WERI-Rb-1 (cell line): Measurements from ENCODE around the gene PPFIA2.
A peak's percentile ranks its signal among the peaks of the same experiment; 100 is the strongest.

ENCODE experiments used
- DNase-seq: peaks from one replicate; pipeline ENCODE4 v3.0.0-alpha.2; 2020
- H3K27ac ChIP-seq: fragments of 250-450 bp; sonication (Bioruptor Pico); 2 replicates; pipeline ENCODE4 v1.5.1; 2020; ENCODE audit warnings: mild to moderate bottlenecking, moderate library complexity
- H3K27me3 ChIP-seq: fragments of 250-450 bp; sonication (Bioruptor Pico); 2 replicates; pipeline ENCODE4 v1.5.1; 2021; ENCODE audit warnings: mild to moderate bottlenecking, low read depth, moderate library complexity; ENCODE audit not compliant: insufficient read depth, severe bottlenecking
- H3K36me3 ChIP-seq: fragments of 250-450 bp; sonication (Bioruptor Pico); 2 replicates; pipeline ENCODE4 v1.5.1; 2020; ENCODE audit warnings: mild to moderate bottlenecking, moderate library complexity
- H3K4me3 ChIP-seq: 2 replicates; pipeline ENCODE4 v1.5.1; 2011; ENCODE audit warnings: low read depth, mild to moderate bottlenecking, control low read depth, low read length
- H3K9me3 ChIP-seq: fragments of 250-450 bp; sonication (Bioruptor Pico); 2 replicates; pipeline ENCODE4 v1.5.1; 2021; ENCODE audit warnings: mild to moderate bottlenecking, moderate library complexity; ENCODE audit not compliant: severe bottlenecking
- TF ChIP-seq, protein P1 (sequence below): IDR thresholded peaks from 2 replicates; pipeline ENCODE4 v1.5.1; 2011; ENCODE audit warnings: low read depth, mild to moderate bottlenecking, control low read depth, inconsistent platforms, low read length

PPFIA2 gene

DNA sequence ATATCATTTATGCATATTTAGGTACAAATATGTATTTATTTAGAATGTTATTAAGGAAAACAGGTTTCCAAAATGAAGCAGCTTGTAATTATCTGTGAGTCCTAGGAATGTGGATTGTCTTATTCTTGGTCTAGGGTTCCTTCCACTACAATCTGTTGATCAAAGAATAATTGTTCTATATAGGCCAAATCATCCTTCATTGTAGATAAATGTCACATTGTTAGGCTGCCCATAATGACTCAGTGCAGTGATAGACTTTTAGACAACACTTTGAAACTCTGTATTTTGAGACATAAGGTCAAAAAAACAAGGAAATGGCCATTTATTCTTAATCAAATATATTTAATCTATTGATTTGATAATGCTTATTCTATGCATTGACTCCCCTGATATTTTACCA, 398.2 kb downstream of the PPFIA2 start:
- Histone ChIP-seq H3K36me3 (no peaks in the 10 kb centered on the region), H3K27me3 (no peaks in the 10 kb centered on the region), H3K4me3 (no peak overlapping the region), H3K9me3 (no peaks in the 10 kb centered on the region), H3K27ac (no peak overlapping the region)
- TF ChIP-seq, protein P1, sequence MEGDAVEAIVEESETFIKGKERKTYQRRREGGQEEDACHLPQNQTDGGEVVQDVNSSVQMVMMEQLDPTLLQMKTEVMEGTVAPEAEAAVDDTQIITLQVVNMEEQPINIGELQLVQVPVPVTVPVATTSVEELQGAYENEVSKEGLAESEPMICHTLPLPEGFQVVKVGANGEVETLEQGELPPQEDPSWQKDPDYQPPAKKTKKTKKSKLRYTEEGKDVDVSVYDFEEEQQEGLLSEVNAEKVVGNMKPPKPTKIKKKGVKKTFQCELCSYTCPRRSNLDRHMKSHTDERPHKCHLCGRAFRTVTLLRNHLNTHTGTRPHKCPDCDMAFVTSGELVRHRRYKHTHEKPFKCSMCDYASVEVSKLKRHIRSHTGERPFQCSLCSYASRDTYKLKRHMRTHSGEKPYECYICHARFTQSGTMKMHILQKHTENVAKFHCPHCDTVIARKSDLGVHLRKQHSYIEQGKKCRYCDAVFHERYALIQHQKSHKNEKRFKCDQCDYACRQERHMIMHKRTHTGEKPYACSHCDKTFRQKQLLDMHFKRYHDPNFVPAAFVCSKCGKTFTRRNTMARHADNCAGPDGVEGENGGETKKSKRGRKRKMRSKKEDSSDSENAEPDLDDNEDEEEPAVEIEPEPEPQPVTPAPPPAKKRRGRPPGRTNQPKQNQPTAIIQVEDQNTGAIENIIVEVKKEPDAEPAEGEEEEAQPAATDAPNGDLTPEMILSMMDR = no peak
- DNase-seq = no peak

DNA sequence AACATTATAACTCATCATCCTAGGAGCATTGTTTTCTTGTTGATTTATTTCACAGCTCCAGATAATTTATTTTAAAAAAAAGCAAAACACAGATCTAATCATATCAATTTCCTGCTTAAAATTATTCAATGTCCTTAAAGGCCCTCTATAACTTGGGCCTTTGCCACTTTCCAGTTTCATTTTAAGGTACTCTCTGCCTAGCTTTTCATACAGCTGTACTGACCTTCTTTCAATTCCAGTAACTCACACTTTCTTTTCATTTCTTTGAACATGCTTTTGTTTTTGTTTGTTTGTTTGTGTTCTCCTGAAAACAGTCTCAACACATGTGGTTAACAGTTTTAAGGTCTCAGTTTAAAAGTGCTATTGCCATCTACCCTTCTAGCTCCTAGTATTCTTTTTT, 399.4 kb downstream of the PPFIA2 start:
- no peak for DNase-seq
- H3K27me3 ChIP-seq = no peaks in the 10 kb centered on the region
- no peak overlapping the region for H3K27ac ChIP-seq
- no peak overlapping the region for H3K4me3 ChIP-seq
- no peaks in the 10 kb centered on the region for H3K36me3 ChIP-seq
- no peaks in the 10 kb centered on the region for H3K9me3 ChIP-seq
- TF ChIP-seq, protein P1 = no peak

DNA sequence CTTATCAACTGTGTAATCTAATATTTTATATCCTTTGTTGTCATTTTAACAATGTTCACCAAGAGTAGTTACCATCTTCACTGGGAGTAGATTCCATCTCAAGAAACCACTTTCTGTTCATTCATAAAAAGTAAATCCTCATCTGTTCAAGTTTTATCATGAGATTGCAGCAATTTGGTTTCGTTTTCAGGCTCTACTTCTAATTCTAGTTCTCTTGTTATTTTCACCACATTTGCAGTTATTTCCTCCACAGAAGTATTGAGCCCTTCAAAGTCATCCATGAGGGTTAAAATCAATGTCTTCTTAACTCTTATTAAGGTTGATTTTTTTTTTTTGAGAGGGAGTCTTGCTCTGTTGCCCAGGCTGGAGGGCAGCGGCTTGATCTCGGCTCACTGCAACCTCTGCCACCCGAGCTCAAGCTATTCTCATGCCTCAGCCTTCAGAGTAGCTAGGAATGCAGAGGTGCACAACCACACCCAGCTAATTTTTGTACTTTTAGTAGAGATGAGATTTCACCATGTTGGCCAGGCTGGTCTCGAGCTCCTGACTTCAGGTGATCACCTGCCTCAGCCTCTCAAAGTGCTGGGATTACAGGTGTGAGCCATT, 404.7 kb downstream of the PPFIA2 start:
- no peak overlapping the region for H3K4me3 ChIP-seq

DNA sequence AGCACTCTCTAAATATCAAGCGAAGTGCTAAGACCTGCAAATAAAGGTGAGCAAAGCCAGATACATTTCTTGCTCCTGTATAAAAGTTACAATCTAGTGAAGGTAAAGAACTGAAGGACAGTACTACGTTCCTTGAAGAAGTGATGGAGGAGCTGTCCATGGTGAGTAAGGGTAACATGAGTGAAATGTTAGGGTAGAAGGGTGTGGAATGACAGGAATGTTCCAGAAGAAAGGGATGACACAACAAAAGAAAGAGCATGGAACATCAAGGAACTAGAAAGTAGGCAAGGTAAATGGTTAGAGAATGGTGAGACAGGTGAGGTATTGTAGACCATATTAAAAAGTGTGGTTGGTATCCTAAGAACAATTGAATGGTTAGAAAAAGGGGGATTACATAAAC, 408.8 kb downstream of the PPFIA2 start:
- no peak overlapping the region for H3K4me3 ChIP-seq
- no peaks in the 10 kb centered on the region for H3K36me3 ChIP-seq
- DNase-seq = no peak
- no peaks in the 10 kb centered on the region for H3K9me3 ChIP-seq
- TF ChIP-seq, protein P1 = no peak
- no peak overlapping the region for H3K27ac ChIP-seq
- H3K27me3 ChIP-seq = no peaks in the 10 kb centered on the region

More for the DNA sequence above, 404.7 kb downstream of the PPFIA2 start:
- TF ChIP-seq, protein P1 = no peak
- H3K9me3 ChIP-seq = no peaks in the 10 kb centered on the region
- no peak for DNase-seq
- H3K27me3 ChIP-seq = no peaks in the 10 kb centered on the region
- no peak overlapping the region for H3K27ac ChIP-seq
- H3K36me3 ChIP-seq = no peaks in the 10 kb centered on the region

DNA sequence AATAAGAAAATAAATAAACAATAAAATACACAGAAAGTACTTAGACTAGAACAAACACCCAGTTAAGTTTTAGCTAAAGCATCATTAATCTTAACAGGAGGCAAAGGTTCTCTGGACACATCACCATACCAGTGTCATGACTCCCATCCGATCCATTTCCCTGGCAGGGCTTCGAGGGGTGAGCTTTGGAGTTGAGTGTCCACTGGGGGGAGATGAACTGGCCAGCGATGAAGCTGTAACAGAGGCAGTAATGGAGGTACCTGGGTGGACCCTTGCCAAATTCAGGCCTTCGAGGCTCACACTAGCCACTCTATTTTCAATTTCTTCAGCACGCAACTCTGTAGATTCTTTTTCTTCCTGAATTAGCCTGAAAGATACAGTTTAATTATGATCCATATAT, 411.7 kb downstream of the PPFIA2 start:
- no peak for DNase-seq
- Histone ChIP-seq H3K9me3 (no peaks in the 10 kb centered on the region), H3K36me3 (no peaks in the 10 kb centered on the region), H3K27me3 (no peaks in the 10 kb centered on the region), H3K27ac (no peak overlapping the region), H3K4me3 (no peak overlapping the region)
- TF ChIP-seq, protein P1 = 0 out of 2 replicates have a peak, but pooled peaks have one; percentile 1

DNA sequence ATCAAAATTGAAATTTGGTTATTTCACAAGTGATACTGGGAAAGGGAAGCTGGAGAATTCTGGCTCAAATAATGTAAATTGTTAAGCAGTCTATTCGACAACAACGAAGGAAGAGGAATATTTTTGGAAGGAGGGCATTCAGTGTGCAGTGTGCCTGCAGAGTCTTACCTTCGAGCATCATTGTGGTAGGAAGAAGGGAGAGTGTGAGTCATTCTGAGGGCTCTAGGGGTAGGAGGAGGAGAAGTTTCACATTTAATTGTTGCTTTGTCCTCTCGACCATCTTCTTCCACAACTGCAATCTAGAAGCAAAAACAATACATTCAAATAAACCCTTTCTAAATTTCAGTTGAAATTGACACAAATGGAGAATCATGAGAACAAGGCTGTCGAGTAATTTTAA, 418.2 kb downstream of the PPFIA2 start:
- no peak overlapping the region for H3K27ac ChIP-seq
- no peaks in the 10 kb centered on the region for H3K27me3 ChIP-seq
- TF ChIP-seq, protein P1 = no peak
- H3K9me3 ChIP-seq = no peaks in the 10 kb centered on the region
- no peak for DNase-seq
- H3K36me3 ChIP-seq = no peaks in the 10 kb centered on the region
- no peak overlapping the region for H3K4me3 ChIP-seq
